ENCODE results near the gene GALNT18. TPM values are rescaled to one million over a fixed set of nuclear protein-coding genes. Genes with fewer than 3 reads are reported as not detected.

The GALNT18 gene
- total and polyA plus RNA-seq, 4 donors = 2.1 to 11.0 (median 3.8) TPM

DNA sequence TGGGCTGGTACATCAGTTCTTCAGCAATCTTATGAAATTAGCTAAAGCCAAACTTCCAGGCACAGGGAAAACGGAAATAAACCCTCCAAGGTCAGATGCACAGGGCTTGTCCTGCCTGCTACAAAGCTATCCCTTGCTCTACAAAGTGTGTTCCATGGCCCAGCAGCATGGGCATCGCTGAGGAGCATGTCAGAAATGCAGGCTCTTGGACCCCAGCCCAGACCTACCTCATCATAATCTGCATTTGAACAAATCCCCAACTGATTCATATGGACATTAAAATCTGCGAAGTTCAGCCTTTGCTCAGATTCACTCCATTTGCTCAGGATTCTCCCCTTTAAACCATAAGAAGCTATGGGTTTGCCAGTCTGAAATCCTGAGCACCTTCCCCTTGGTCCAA is 139.1 kb downstream of the GALNT18 start:
- no peaks in the 10 kb centered on the region for H3K36me3 ChIP-seq (ENCODE audit: control insufficient read depth in 4 of 4, insufficient read depth in 3 of 4, low read depth in 1 of 4, low read length in 3 of 4)
- no peaks in the 10 kb centered on the region for H3K4me1 ChIP-seq (ENCODE audit: control insufficient read depth in 4 of 4, insufficient read depth in 4 of 4, low read length in 3 of 4)
- H3K27me3 ChIP-seq (ENCODE audit: control insufficient read depth in 4 of 4, insufficient read depth in 4 of 4, low read length in 3 of 4) = no peaks in the 10 kb centered on the region
- no peak overlapping the region for H3K4me3 ChIP-seq (ENCODE audit: low read depth in 1 of 3, low read length in 3 of 3)
- no peaks in the 10 kb centered on the region for H3K9me3 ChIP-seq (ENCODE audit: control insufficient read depth in 4 of 4, low read length in 3 of 4)
- TF ChIP-seq HNF4A (conservative IDR thresholded peaks at IDR 0.05) (no peak), FOXA2 (IDR thresholded peaks at IDR 0.05) (no peak), SP1 (IDR thresholded peaks at IDR 0.05) (no peak), FOXA1 (IDR thresholded peaks at IDR 0.05) (no peak), YY1 (IDR thresholded peaks at IDR 0.05) (no peak), NR2F2 (IDR thresholded peaks at IDR 0.05) (no peak), GABPA (IDR thresholded peaks at IDR 0.05 in 1 of 2, conservative IDR thresholded peaks at IDR 0.05 in 1 of 2) (no peak), TAF1 (conservative IDR thresholded peaks at IDR 0.05) (no peak), RAD21 (IDR thresholded peaks at IDR 0.05) (no peak), HNF4G (IDR thresholded peaks at IDR 0.05) (no peak), RXRA (IDR thresholded peaks at IDR 0.05) (no peak), JUND (IDR thresholded peaks at IDR 0.05) (no peak), EGR1 (IDR thresholded peaks at IDR 0.05; ENCODE audit: low read depth in 2 of 2) (no peak)
- TF ChIP-seq, protein P1, sequence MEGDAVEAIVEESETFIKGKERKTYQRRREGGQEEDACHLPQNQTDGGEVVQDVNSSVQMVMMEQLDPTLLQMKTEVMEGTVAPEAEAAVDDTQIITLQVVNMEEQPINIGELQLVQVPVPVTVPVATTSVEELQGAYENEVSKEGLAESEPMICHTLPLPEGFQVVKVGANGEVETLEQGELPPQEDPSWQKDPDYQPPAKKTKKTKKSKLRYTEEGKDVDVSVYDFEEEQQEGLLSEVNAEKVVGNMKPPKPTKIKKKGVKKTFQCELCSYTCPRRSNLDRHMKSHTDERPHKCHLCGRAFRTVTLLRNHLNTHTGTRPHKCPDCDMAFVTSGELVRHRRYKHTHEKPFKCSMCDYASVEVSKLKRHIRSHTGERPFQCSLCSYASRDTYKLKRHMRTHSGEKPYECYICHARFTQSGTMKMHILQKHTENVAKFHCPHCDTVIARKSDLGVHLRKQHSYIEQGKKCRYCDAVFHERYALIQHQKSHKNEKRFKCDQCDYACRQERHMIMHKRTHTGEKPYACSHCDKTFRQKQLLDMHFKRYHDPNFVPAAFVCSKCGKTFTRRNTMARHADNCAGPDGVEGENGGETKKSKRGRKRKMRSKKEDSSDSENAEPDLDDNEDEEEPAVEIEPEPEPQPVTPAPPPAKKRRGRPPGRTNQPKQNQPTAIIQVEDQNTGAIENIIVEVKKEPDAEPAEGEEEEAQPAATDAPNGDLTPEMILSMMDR (IDR thresholded peaks at IDR 0.05; ENCODE audit: low read depth, low read length, missing input control) = no peak
- TF ChIP-seq, protein P2, sequence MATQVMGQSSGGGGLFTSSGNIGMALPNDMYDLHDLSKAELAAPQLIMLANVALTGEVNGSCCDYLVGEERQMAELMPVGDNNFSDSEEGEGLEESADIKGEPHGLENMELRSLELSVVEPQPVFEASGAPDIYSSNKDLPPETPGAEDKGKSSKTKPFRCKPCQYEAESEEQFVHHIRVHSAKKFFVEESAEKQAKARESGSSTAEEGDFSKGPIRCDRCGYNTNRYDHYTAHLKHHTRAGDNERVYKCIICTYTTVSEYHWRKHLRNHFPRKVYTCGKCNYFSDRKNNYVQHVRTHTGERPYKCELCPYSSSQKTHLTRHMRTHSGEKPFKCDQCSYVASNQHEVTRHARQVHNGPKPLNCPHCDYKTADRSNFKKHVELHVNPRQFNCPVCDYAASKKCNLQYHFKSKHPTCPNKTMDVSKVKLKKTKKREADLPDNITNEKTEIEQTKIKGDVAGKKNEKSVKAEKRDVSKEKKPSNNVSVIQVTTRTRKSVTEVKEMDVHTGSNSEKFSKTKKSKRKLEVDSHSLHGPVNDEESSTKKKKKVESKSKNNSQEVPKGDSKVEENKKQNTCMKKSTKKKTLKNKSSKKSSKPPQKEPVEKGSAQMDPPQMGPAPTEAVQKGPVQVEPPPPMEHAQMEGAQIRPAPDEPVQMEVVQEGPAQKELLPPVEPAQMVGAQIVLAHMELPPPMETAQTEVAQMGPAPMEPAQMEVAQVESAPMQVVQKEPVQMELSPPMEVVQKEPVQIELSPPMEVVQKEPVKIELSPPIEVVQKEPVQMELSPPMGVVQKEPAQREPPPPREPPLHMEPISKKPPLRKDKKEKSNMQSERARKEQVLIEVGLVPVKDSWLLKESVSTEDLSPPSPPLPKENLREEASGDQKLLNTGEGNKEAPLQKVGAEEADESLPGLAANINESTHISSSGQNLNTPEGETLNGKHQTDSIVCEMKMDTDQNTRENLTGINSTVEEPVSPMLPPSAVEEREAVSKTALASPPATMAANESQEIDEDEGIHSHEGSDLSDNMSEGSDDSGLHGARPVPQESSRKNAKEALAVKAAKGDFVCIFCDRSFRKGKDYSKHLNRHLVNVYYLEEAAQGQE (IDR thresholded peaks at IDR 0.05) = no peak
- TF ChIP-seq, protein P3, sequence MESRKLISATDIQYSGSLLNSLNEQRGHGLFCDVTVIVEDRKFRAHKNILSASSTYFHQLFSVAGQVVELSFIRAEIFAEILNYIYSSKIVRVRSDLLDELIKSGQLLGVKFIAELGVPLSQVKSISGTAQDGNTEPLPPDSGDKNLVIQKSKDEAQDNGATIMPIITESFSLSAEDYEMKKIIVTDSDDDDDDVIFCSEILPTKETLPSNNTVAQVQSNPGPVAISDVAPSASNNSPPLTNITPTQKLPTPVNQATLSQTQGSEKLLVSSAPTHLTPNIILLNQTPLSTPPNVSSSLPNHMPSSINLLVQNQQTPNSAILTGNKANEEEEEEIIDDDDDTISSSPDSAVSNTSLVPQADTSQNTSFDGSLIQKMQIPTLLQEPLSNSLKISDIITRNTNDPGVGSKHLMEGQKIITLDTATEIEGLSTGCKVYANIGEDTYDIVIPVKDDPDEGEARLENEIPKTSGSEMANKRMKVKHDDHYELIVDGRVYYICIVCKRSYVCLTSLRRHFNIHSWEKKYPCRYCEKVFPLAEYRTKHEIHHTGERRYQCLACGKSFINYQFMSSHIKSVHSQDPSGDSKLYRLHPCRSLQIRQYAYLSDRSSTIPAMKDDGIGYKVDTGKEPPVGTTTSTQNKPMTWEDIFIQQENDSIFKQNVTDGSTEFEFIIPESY (IDR thresholded peaks at IDR 0.05) = no peak
- TF ChIP-seq, protein P4, sequence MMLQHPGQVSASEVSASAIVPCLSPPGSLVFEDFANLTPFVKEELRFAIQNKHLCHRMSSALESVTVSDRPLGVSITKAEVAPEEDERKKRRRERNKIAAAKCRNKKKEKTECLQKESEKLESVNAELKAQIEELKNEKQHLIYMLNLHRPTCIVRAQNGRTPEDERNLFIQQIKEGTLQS (IDR thresholded peaks at IDR 0.05) = no peak
- TF ChIP-seq, protein P5, sequence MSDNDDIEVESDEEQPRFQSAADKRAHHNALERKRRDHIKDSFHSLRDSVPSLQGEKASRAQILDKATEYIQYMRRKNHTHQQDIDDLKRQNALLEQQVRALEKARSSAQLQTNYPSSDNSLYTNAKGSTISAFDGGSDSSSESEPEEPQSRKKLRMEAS (IDR thresholded peaks at IDR 0.05) = no peak
- no peak overlapping the region for H3K27ac ChIP-seq (ENCODE audit: low read depth in 1 of 2, low read length in 2 of 2)
- no peak for DNase-seq (ENCODE audit: low spot score)
- no peak overlapping the region for H3K9ac ChIP-seq (ENCODE audit: low read depth in 1 of 2, low read length in 2 of 2)
- whole genome bisulfite sequencing = 63% methylated on average over 3 of the region's 3 CpGs

Measured in liver (tissue), 9 donors.